OCI-LY1 (cell line): ENCODE data around the gene MAD2L1BP.

Experiments used
- H2AFZ ChIP-seq: fragments of 200-600 bp; sonication (generic), shearing (Covaris generic); 2 replicates; pipeline ENCODE4 v1.6.0; 2014; ENCODE audit warnings: antibody characterized with exemption, mild to moderate bottlenecking, low read length
- H3F3A ChIP-seq: fragments of 200-600 bp; sonication (generic), shearing (Covaris generic); 2 replicates; pipeline ENCODE4 v1.6.0; 2014; ENCODE audit warnings: mild to moderate bottlenecking, antibody characterized with exemption, low read length, moderate library complexity; ENCODE audit not compliant: insufficient read depth
- H3K27ac ChIP-seq: fragments of 200-600 bp; sonication (generic); 2 replicates; pipeline ENCODE4 v1.5.1; 2014; ENCODE audit warnings: low read length, mixed run types, mild to moderate bottlenecking, low read depth; ENCODE audit not compliant: poor library complexity, severe bottlenecking
- H3K27me3 ChIP-seq: fragments of 200-600 bp; sonication (generic); 2 replicates; pipeline ENCODE4 v1.6.0; 2014; ENCODE audit warnings: antibody characterized with exemption, mild to moderate bottlenecking, low read length, moderate library complexity; ENCODE audit not compliant: insufficient read depth
- H3K36me3 ChIP-seq: fragments of 200-600 bp; sonication (generic); 2 replicates; pipeline ENCODE4 v1.6.1; 2014; ENCODE audit warnings: mild to moderate bottlenecking, antibody characterized with exemption, low read length, moderate library complexity, mixed read lengths; ENCODE audit not compliant: insufficient read depth
- H3K4me1 ChIP-seq: fragments of 200-600 bp; sonication (generic); 2 replicates; pipeline ENCODE4 v1.5.1; 2014; ENCODE audit warnings: mild to moderate bottlenecking, low read length, moderate library complexity; ENCODE audit not compliant: insufficient read depth, severe bottlenecking
- H3K4me2 ChIP-seq: fragments of 200-600 bp; sonication (generic), shearing (Covaris generic); 2 replicates; pipeline ENCODE4 v1.6.1; 2014; ENCODE audit warnings: low read length
- H3K4me3 ChIP-seq: fragments of 200-600 bp; sonication (generic); 2 replicates; pipeline ENCODE4 v1.5.1; 2014; ENCODE audit warnings: low read length, low read depth, mild to moderate bottlenecking, mixed read lengths; ENCODE audit not compliant: poor library complexity, severe bottlenecking
- H3K79me2 ChIP-seq: fragments of 200-600 bp; shearing (Covaris generic); 2 replicates; pipeline ENCODE4 v1.6.1; 2016; ENCODE audit warnings: mixed run types, low read length, mixed read lengths; ENCODE audit not compliant: insufficient read depth
- H3K9ac ChIP-seq: fragments of 200-600 bp; sonication (generic), shearing (Covaris generic); 2 replicates; pipeline ENCODE4 v1.6.1; 2014; ENCODE audit warnings: mild to moderate bottlenecking, low read length, mixed read lengths
- H3K9me2 ChIP-seq: fragments of 200-600 bp; sonication (generic), shearing (Covaris generic); 2 replicates; pipeline ENCODE4 v1.6.1; 2014; ENCODE audit warnings: low read depth, mild to moderate bottlenecking, low read length, mixed read lengths
- H3K9me3 ChIP-seq: fragments of 200-600 bp; shearing (Covaris generic); 2 replicates; pipeline ENCODE4 v1.6.1; 2014; ENCODE audit warnings: low read length, mixed read lengths
- H4K20me1 ChIP-seq: fragments of 200-600 bp; sonication (generic), shearing (Covaris generic); 2 replicates; pipeline ENCODE4 v1.6.0; 2016; ENCODE audit warnings: mild to moderate bottlenecking, low read length; ENCODE audit not compliant: insufficient read depth
- CTCF ChIP-seq: fragments of 200-600 bp; sonication (generic), shearing (Covaris generic); IDR thresholded peaks from 2 replicates; pipeline ENCODE4 v1.5.1; 2017; ENCODE audit warnings: mild to moderate bottlenecking, antibody characterized with exemption, low read length, moderate library complexity, mixed read lengths
- EZH2 ChIP-seq: fragments of 200-600 bp; sonication (generic), shearing (Covaris generic); IDR thresholded peaks from 2 replicates; pipeline ENCODE4 v1.8.0; 2017; ENCODE audit warnings: borderline replicate concordance, mixed run types, mild to moderate bottlenecking, antibody characterized with exemption, low read length, moderate library complexity, mixed read lengths

MAD2L1BP gene

GRCh38 chr6:43624786-43625288, 10.8 kb upstream of the MAD2L1BP start:
- no peak overlapping the region for H3K4me3 ChIP-seq
- no peaks in the 10 kb centered on the region for H3K79me2 ChIP-seq
- H3F3A ChIP-seq: no peaks in the 10 kb centered on the region
- H3K9me2 ChIP-seq: no peaks in the 10 kb centered on the region
- no peaks in the 10 kb centered on the region for H3K27me3 ChIP-seq
- H4K20me1 ChIP-seq: no peaks in the 10 kb centered on the region
- H3K36me3 ChIP-seq: peaks cover 68% of the 10 kb centered on the region
- H3K4me1 ChIP-seq: peaks cover 18% of the 10 kb centered on the region
- no peak overlapping the region for H2AFZ ChIP-seq
- H3K9me3 ChIP-seq: no peaks in the 10 kb centered on the region
- H3K27ac ChIP-seq: no peak overlapping the region
- no peak overlapping the region for H3K4me2 ChIP-seq
- H3K9ac ChIP-seq: no peak overlapping the region
- TF ChIP-seq EZH2 (no peak), CTCF (no peak)

DNA sequence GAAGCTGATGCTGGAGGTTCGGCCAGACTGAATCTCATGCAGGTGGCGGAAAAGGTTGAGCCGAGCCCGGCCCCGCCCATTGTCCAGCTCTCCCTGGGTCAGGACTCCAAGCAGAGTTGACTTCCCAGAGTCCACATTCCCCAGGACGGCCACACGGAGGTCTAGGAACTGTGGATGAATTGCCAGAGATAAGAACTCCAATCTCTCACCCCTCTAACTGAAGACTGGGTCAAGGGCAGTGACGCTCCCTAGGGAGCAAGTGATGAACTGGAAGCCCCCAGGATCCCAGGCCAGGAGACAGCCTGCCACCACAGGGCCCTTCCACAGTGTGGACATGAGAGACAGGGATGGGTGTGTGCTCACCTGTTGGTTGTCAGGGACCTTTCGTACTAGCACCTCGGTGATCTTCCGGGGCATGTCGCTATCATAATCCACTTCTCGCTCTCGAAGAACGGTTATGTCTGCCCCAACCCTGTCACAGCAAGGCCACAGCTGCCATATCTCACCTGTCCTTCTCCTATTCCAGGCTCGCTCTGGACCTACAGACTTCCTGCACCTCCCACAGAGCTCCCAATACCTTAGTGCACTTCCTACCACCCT, 10.1 kb upstream of the MAD2L1BP start:
- Histone ChIP-seq H3K9ac (no peak overlapping the region), H3K9me2 (no peaks in the 10 kb centered on the region), H3K27me3 (no peaks in the 10 kb centered on the region), H3K4me1 (peaks cover 24% of the 10 kb centered on the region), H3K9me3 (no peaks in the 10 kb centered on the region), H2AFZ (no peak overlapping the region), H3K4me2 (no peak overlapping the region), H3K4me3 (no peak overlapping the region), H3F3A (no peaks in the 10 kb centered on the region), H4K20me1 (no peaks in the 10 kb centered on the region), H3K36me3 (peaks cover 64% of the 10 kb centered on the region), H3K27ac (no peak overlapping the region), H3K79me2 (no peaks in the 10 kb centered on the region)
- TF ChIP-seq CTCF (no peak), EZH2 (no peak)

DNA sequence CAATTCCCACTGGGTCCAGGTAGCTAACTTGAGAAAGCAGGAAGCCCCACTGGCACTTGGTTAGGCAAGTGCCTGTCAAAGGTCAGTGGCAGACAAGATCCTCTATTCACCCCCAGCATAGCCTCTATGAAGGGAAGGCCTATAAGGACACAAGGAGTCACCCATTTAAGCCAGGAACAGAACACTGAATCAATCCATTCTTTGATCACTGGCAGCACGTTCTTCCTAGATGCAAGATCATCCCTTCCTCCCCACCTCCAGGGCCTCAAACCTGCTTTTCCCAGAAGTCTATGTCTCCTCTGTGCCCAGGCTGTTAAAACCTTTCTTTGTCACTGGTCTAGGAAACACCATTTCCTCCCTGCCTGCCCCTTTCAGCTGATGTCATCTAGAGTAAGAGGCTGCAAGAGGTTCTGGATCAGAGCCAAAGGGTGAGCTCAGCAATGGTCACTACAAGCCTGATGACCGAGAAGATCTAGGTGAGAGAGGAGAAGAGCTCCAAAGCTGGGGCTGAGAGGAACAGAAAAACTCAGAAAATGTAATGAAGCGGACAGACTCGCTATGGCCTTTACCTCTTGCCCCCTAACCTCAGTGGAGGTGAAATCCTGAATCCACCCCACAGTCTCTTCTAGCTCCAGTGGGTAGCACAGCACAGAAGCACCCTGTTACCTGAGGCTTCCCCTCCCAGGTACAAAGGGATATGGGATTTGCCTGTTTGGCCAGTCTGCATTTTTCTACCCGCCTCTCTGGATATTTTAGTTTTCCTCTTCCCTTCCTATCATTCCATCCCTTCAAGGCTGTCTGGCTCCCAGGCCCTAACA, 8.4 kb upstream of the MAD2L1BP start:
- Histone ChIP-seq H3K9me2 (no peaks in the 10 kb centered on the region), H3K4me2 (peak overlapping the region; percentile 89), H3F3A (no peaks in the 10 kb centered on the region), H3K36me3 (peaks cover 47% of the 10 kb centered on the region), H3K9ac (peak overlapping the region; percentile 15; the same call in 1 of the 2 replicates), H3K9me3 (no peaks in the 10 kb centered on the region), H3K27ac (peak overlapping the region; percentile 25), H4K20me1 (no peaks in the 10 kb centered on the region), H3K4me1 (peaks cover 30% of the 10 kb centered on the region), H2AFZ (no peak overlapping the region), H3K79me2 (no peaks in the 10 kb centered on the region), H3K27me3 (no peaks in the 10 kb centered on the region), H3K4me3 (peak overlapping the region; percentile 90)
- no peak for TF ChIP-seq EZH2
- TF ChIP-seq CTCF: no peak
